ENCODE results near the gene TELO2. TPM values are rescaled to one million over a fixed set of nuclear protein-coding genes. Genes with fewer than 3 reads are reported as not detected.

The TELO2 gene
- polyA plus RNA-seq, 2 of the 4 experiments (the other 2 are of a cell fraction), result 10.6 to 34.8 TPM

DNA sequence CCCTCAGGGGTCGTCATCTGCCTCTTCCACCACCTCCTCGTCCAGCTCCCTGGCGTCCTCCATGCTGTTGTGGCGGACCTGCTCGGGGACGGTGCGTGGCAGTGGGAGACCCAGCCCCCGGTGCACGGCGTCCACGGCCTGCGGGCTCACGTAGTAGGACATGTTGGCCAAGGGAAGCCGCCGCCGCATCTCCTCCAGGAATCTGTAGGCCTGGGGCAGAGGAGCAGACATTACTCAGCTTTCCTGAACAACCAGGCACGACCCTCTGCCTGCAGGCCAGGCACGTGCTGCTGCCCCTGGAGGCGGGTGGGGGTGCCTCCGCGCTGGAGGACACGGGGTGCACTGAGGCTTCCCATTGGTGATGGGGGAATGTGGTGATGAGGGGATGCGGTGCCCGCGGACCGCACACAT, 17.8 kb downstream of the TELO2 start:
- no peak overlapping the region for H3K27ac ChIP-seq
- no peak overlapping the region for H3K4me2 ChIP-seq
- ATAC-seq (no peak; a peak in 1 of 6 replicates), FAIRE-seq (no peak), DNase-seq (ENCODE audit: low read depth in 1 of 2, low spot score in 1 of 2) (no peak)
- ChIA-PET POLR2A (no interaction called here), CTCF (no interaction called here)
- WGBS (ENCODE audit: missing lambda C conversion rate), result 85% methylated on average over 26 of the region's 26 CpGs
- no peak overlapping the region for H3K4me3 ChIP-seq
- TF ChIP-seq RFX5 (IDR thresholded peaks at IDR 0.05) (no peak), RARB (CRISPR knock-in tag; IDR thresholded peaks at IDR 0.05) (no peak), HEYL (CRISPR knock-in tag; IDR thresholded peaks at IDR 0.05) (no peak), FOXS1 (CRISPR knock-in tag; IDR thresholded peaks at IDR 0.05) (no peak)
- peaks cover 8% of the 10 kb centered on the region for H3K9me3 ChIP-seq
- no peaks in the 10 kb centered on the region for H3K4me1 ChIP-seq

DNA sequence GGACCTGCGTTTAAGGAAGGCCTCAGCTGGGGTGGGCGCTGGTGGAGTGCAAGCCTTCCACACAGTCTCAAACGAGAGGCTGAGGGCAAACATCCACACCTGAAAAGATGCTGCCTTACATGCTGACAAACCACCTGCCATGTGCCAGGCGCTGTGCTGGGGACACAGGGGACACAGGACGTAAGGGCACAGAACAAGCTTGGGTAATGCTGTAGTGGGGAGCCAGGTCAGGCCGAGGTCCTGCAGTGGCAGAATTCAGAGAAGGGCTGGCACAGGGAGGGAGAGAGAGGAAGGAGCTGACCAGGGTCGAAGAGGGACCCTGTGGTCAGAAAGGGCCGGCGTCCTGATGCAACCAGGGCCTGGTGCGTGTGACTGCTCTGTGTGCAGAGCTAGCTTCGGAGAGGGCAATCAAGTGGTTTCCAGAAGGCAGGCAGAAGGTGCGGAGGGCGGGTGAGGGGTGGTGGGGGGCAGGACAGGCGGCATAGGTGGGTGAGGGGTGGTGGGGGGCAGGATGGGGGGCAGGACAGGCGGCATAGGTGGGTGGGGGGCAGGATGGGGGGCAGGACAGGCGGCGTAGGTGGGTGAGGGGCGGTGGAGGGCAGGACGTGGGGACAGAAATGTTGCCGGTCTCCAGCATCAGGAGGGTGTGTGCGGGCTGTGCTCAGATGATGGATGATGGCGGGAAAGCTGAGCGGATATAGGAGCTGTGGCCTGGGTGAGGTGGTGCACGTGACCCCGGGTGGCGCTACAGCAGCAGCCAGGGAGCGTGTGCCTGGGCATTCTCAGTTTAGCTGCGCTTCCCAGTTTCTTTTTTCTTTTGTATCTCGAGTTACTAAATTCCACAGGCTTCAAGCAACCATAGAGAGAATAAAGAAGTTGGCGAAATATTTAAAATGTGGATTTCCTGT, 18.8 kb downstream of the TELO2 start:
- H3K9me3 ChIP-seq, result peaks cover 8% of the 10 kb centered on the region
- H3K4me3 ChIP-seq, result no peak overlapping the region
- no peak overlapping the region for H3K27ac ChIP-seq
- peak in 1 of 2 experiments; percentile 11; a peak in 1 of 6 replicates for ATAC-seq
- POLR2A ChIA-PET, result interaction anchor here (0.8 kb wide), 1 partner anchor 19 kb away, joined by 3 read pairs; the partner anchor contains the start of gene TELO2
- no peak for DNase-seq (ENCODE audit: low read depth in 1 of 2, low spot score in 1 of 2)
- CTCF ChIA-PET, result interaction anchor here (1.0 to 1.1 kb wide), 2 partner anchors 11 to 212 kb away, joined by 3 read pairs; no protein-coding TSS in a partner anchor
- TF ChIP-seq POLR2AphosphoS2 (conservative IDR thresholded peaks at IDR 0.05; ENCODE audit: low read length) (0 out of 2 replicates have a peak, but pooled peaks have one; percentile 19), FOXS1 (CRISPR knock-in tag; IDR thresholded peaks at IDR 0.05) (no peak)
- 86% methylated on average over 24 of the region's 30 CpGs for WGBS (ENCODE audit: missing lambda C conversion rate)
- no peak overlapping the region for H3K4me2 ChIP-seq
- H3K4me1 ChIP-seq, result no peaks in the 10 kb centered on the region
- no peak for FAIRE-seq

DNA sequence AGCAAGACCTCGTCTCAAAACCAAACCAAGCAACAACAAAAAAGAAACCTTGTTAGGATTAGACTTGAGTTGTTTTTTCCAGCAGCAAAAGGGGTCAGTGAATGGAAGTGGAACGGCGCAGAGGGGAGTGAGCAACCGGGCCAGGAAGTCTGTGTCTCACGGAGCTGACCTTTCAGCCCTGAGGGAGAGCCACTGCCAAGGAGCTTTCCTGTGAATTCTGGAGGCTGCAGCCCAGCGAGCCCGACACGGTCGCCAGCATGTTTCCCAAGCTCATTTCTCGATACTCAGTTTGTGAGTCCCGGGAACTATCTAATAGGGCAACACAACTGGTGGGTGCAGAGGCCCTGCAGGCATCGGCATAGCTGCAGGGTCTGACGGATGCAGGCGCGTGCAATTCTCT, 19.6 kb downstream of the TELO2 start:
- Histone ChIP-seq H3K4me1 (no peaks in the 10 kb centered on the region), H3K27ac (no peak overlapping the region), H3K4me2 (no peak overlapping the region), H3K9me3 (peaks cover 8% of the 10 kb centered on the region), H3K4me3 (no peak overlapping the region)
- no peak for FAIRE-seq
- POLR2A ChIA-PET, result no interaction called here
- TF ChIP-seq RFX5 (IDR thresholded peaks at IDR 0.05), result no peak
- no peak for TF ChIP-seq EP300 (IDR thresholded peaks at IDR 0.05)
- DNase-seq (ENCODE audit: low read depth in 1 of 2, low spot score in 1 of 2), result no peak
- 97% methylated on average over 15 of the region's 15 CpGs for WGBS (ENCODE audit: missing lambda C conversion rate)
- CTCF ChIA-PET, result interaction anchor here (1.0 to 1.1 kb wide), 2 partner anchors 12 to 211 kb away, joined by 3 read pairs; no protein-coding TSS in a partner anchor
- ATAC-seq, result no peak

DNA sequence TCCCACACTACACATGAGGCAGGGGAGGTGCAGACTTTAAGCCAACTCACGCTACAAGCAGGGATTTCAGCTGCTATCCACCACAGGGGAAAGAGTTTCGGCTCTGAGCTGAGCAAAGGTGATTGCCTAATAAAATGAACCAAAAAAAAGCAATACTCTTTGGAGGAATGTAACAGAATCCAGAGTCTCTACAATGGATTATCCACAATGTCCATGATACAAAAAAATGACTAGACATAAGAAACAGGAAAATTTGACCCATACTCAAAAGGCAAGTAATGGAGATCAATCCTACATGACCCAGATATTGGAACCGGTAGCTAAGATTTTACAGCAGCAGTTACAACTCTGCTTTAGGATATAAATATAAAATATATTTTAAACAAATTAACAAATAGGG, 21.3 kb downstream of the TELO2 start:
- ATAC-seq (no peak), DNase-seq (ENCODE audit: low read depth in 1 of 2, low spot score in 1 of 2) (no peak), FAIRE-seq (no peak)
- H3K4me3 ChIP-seq, result no peak overlapping the region
- ChIA-PET CTCF (no interaction called here), POLR2A (no interaction called here)
- 90% methylated on average over 3 of the region's 3 CpGs for WGBS (ENCODE audit: missing lambda C conversion rate)
- H3K4me1 ChIP-seq, result no peaks in the 10 kb centered on the region
- no peak overlapping the region for H3K4me2 ChIP-seq
- TF ChIP-seq ESRRA (IDR thresholded peaks at IDR 0.05; ENCODE audit: borderline replicate concordance, low read length) (no peak), CEBPB (IDR thresholded peaks at IDR 0.05) (no peak), CBX2 (IDR thresholded peaks at IDR 0.05; ENCODE audit: borderline replicate concordance, low read depth) (no peak), HDAC2 (IDR thresholded peaks at IDR 0.05) (no peak)
- H3K27ac ChIP-seq, result no peak overlapping the region
- peaks cover 8% of the 10 kb centered on the region for H3K9me3 ChIP-seq

DNA sequence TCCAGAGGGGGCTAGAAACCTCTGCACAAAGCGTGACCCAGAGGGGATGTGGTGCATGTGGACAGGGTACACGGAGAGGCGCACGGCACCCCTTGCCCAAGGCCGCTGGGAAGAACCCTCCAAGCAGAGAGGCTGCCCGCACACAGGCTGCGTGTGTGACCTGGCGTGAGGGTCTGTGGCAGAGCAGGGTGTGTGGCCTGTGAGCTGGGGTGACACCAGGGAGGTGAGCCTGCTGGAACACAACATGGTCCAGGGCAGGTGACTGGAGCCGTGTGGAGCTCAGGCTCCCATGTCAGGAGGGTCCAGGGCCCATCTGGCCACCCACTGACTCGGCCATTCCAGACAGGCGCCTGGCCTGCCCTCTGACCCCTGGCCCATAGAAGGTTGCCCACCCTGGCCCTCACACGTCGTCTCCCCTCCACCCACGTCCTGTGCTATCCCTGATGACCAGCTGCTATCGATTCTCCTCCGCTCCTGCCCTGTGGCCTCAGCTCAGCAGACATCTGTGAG, 25.5 kb downstream of the TELO2 start:
- no peak overlapping the region for H3K4me3 ChIP-seq
- WGBS (ENCODE audit: missing lambda C conversion rate), result 90% methylated on average over 12 of the region's 16 CpGs
- POLR2A ChIA-PET, result no interaction called here
- peak; percentile 40 to 62 for ATAC-seq
- TF ChIP-seq PHF8 (IDR thresholded peaks at IDR 0.05; ENCODE audit: borderline replicate concordance, low read depth) (no peak), CEBPB (IDR thresholded peaks at IDR 0.05) (no peak), RCOR1 (IDR thresholded peaks at IDR 0.05; ENCODE audit: low read depth, low read length) (no peak)
- CTCF ChIA-PET, result interaction anchor here (0.6 to 1.6 kb wide), 4 partner anchors 10 to 183 kb away, joined by 3 to 5 read pairs (median 4); partner anchors contain the start of gene TELO2
- H3K4me2 ChIP-seq, result no peak overlapping the region
- H3K9me3 ChIP-seq, result peaks cover 8% of the 10 kb centered on the region
- H3K4me1 ChIP-seq, result no peaks in the 10 kb centered on the region
- no peak for FAIRE-seq
- no peak for DNase-seq (ENCODE audit: low read depth in 1 of 2, low spot score in 1 of 2)
- no peak overlapping the region for H3K27ac ChIP-seq

Measured in A549 (cell line).